Hypothalamus (tissue), 51 donors: Measurements from ENCODE around the gene ANTXRL.
"Not testable (repeated sequence)": the region's sequence is repeated elsewhere in the genome, so short reads cannot be mapped to it uniquely, and the experiment has no call there.

ENCODE experiments used
- DNase-seq, 51 donors: peaks; one replicate each; lab custom pipeline; 2025; lab: John Stamatoyannopoulos, UW

The ANTXRL gene

DNA sequence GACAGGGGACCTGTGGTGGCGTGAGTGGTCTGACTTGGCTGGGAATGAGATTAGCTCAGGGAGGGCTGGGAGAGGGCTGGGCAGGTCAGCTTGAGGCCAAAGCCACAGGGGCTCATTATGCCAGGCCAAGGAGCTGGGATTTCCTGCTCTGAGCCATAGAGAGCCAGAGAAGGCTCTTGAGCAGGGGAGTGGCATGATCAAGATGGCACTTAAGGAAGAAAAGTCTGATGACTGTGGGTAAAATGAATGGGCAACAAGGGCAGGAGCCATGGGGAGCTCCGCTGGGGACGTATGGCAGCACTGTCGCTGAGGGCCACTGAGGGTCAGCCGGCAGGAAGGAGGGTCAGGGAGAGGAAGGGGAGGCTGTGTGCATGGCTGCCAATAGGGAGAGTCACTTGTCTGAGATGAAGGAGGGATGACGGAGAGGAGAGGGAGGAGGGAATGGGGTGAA lies 5.8 kb downstream of the ANTXRL start:
- no peak for DNase-seq

DNA sequence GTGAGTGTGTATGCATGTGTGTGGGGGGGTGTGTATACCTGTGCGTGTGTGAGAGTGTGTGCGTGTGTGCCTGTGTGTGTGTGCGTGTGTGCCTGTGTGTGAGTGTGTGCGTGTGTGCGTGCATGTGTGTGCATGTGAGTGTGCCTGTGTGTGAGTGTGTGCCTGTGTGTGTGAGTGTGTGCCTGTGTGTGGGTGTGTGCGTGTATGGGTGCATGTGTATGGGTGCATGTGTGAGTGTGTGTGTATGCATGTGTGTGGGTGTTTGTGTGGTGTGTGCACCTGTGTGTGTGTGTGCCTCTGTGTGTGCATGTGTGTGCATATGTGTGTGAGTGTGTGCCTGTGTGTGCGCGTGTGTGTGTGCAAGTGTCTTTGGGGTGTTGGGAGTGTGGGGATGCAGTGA lies 6.4 kb downstream of the ANTXRL start:
- no peak for DNase-seq

DNA sequence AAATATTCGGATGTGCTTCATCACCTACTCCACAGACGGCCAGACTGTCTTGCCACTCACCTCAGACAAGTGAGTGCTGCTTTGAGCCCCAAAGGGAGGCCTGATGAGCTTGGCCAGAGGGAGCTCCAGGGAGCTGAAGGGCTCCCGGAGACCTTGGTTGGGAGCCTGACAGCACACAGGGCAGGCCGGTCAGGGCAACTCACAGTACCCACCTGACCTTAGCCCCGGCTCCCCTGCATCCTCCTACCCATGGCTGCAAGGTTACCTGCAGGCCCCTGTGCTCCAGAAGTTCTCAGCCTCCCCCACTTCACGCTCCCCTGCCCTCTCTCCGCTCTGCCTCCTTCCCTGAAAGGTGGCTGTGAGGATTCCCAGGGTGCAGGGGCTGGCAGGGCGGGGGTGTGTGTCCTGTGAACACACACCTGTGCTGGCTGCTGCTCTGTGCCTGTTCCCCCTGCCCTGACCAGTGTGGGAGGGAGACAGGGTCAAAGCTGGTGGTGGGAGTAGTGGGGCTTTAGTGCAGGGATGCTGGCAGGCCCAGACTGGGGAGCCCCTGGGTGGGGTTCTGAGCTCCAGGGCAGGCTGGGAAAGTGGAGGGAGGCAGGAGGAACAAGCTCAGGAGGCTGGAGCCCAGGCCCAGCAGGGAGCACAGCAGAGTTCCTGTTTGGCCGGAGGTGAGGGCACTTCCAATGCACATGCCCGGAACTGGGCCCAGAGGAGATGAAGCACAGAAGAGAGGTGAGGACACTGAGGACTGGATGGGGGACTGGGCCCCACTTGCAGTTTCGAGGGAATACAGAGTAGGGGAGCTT lies 7.2 kb downstream of the ANTXRL start:
- DNase-seq = no peak

GRCh38 chr10:46294641-46295220 lies 7.9 kb downstream of the ANTXRL start:
- DNase-seq = no peak

GRCh38 chr10:46295350-46296010 lies 8.7 kb downstream of the ANTXRL start:
- not testable (repeated sequence) for DNase-seq

DNA sequence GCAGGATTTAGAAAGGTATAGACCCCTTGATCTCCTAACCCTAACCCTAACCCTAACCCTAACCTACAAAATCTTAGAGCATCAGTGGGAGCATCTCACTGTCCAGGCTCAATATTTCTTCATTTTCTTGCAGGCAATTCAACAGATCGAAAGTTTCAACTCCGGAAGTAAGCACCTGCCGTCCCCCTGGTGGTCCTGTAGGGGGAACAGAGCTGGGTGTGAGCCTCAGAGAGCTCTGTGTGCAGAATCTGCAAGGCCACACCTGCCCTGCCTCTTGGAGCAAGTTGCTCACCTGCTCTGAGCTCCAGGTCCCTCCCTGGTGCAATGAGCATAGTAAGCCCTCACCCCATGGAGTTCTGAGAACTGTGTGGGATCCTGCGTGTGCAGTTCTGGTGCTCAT lies 9.3 kb downstream of the ANTXRL start:
- DNase-seq = not testable (repeated sequence)

DNA sequence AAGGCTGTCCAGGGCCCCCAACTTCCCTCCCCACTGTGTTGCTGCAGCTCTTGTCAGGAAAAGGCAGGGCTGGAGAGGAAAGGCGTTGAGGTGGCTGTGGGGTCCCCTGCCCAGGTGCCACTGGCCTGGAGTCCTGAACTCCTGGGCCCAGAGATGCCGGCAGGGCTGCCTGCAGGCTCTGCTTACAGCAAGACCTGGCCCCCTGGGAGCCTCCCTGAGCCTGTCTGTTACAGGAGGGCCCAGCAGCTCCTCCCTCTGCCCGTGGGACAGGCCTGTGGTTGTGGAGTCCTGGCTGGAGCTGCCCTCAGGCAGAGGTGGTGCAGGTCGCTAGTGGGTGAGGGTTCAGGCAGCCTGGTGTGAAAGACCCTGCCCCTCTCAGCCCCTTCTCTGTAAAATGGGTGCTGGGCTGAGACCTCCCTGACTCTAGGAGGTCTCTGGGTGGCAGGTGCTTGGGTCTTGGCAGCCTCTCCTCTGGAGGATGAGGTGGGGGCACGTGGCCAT lies 9.9 kb downstream of the ANTXRL start:
- no peak for DNase-seq

GRCh38 chr10:46297406-46298204 lies 10.8 kb downstream of the ANTXRL start:
- DNase-seq = no peak

- no peak for DNase-seq
Observed at GRCh38 chr10:46298477-46299285, 11.9 kb downstream of the ANTXRL start.

DNA sequence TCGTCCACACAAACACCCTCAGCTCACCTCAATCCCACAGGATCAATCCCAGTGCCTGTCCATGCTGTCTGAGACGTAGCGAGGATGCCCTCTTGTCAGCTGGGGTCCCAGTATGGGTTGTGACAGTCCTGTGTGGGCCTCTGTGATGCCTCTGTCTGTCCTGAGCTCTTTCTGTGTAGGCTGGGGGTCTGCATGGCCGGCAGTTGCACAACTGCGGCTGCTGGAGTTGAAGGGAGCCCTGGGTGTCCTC lies 12.4 kb downstream of the ANTXRL start:
- DNase-seq = no peak

DNA sequence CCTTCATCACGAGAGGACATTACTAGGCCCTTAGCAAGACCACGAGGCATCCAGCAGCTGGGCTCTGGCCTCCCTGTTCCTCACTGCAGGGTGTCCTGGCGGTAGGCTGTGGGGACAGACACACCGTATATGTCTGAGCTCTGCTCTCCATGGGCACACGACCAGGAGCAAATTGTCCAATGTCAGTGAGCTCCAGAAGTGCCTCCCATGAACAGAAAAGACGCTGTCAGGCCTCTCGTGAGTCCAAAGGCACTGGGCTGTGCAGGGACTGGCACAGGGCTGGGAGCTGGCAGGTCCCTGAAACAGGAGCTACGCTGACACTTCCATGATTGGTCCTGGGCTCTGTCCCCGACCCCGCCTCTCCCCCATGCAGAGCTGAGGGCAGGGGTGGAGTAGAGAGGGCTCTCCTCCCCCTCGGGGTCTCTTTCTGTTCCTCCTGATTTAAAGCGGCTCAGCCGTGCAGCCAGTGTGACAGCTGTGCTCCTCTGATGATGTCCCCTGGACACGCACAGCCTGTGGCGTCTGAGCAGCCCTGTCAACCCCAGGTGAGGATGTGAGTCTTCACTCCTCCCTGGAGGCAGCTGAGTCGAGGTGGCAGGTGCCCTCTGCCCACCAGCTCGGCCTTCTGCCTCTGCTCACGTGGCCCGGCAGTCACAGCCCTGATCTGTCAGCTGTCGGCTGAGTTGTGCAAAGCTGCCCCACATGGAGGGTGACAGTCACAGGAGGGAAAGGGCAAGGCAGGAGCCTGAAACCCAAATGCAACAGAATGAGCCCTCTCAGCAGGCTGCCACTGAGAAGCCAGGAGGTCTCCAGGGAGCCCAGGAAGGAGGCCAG lies 13.0 kb downstream of the ANTXRL start:
- DNase-seq = no peak

DNA sequence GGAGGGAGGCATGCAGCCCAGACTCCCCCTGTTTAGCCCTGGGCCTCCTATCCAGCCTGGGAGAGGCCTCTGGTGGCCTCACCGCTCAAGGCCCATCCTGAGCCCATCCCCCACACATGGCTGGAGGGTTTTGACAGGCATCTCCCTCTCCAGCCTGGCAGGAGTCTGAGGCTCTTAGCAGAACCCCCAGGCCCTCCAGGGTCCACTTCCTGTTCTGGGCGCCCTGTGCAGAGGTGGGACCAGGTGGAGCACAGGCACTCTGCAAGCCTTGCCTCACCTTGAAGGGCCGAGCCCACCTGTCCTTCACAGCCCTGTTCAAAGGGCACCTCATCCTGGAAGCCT lies 13.5 kb downstream of the ANTXRL start:
- not testable (repeated sequence) for DNase-seq

DNA sequence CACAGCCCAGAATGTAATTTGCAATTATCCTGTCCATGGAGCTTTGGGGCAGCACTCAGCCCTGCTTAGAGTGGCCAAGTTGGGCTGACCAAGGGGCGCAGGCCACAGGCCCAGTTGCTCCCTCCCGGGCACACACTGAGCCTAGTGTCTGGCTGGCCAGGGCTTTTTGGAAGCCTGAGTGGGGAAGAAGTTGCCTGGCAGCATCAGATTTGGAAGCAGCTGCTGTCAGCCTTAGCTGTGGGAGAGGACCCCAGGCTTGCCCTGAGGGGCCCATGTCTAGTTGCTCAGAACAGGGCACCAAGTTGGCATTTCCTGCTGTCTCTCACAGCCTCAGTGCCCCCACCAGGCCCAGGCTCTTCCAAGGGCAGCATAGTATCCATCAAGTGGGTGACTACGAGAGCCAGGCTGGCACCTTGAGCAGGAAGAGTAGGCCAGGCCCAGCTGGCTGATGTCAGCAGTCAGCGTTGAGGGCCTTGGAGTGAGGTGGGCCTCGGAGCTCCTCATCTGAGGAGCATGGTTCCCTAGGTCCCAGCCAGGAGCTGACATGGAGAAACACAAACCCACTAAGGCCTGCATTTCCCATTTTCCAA lies 14.4 kb downstream of the ANTXRL start:
- no peak for DNase-seq

DNA sequence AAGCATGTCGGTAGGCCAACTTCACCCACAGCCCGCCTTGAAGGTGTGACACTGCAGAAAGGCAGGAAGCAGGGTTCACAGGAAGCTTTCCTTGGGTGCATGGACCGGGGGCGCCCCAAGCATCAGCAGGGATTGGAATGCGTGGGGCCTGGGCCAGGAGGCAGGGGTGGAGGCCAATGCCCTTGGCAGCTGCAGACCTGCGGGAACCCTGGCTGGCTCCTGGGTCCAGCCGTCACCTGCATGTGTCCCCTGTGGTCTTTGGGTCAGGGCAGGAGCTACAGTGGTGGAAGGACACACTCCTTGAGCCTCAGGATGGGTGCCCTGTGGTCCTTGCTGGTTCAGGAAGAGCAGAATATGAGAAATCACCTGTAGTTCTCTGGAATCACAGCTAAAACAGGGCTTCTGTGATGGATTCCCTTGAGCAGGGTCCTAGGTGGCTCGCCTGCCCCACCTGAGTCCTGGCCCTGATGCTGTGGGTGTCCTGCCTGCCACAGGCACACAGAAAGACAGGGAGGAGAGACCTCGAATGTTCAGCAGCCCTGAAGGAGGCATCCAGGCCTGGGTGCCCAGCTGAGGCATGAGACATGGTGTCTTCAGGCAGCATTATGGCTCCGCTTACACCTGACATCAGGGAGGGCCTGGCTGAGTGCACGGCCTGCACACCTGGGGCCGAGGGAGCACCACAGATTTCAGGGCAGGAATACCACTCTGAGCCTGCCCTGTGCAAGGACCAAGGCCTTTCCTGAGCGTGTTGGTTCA lies 15.1 kb downstream of the ANTXRL start:
- DNase-seq = no peak

DNA sequence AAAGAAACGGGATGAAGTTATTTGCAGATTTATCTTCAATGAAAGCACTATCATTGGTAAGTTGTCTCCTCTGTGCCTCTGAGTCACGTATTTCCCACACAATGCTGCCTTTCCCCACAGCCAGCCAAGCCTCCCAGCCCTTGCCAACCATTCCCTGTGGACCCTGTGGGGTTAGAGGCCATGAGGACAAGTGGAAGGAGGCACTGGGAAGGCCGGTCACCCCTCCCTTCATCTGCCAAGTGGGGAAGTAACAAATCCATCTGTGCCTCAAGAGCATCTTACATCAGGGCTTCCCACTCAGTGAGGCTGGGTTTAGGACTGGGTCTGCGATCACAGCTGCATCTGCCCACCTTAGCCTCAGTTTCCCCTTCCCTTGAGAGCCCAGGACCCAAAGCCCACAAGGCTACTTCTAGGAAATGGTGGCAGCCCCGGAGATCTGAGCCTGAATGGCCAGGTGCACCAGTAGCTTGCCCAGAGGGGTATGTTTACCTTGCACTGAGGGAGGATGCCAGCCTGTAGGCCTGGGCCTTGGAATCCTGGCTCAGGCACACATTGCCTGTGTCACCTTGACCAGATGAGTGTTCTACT lies 16.1 kb downstream of the ANTXRL start:
- not testable (repeated sequence) for DNase-seq

DNA sequence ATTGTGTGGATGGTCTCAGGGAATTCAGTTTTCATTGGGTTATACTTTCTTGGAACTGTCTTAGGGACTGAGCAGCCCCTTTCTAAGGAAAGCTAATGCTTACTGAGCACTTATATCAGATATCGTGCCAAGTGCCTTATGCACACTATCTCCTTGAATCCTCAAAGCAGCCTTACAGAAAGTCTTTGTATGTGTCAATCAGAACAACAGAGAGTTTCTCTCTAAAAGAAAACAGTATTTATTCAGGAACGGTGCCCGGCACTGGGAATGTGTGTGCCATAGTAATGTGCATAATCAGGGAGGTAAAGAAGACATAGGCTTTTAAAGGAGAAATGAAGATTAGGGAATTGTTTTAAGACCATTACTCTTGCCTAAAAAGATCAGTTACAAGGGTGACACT lies 17.3 kb downstream of the ANTXRL start:
- DNase-seq = no peak

DNA sequence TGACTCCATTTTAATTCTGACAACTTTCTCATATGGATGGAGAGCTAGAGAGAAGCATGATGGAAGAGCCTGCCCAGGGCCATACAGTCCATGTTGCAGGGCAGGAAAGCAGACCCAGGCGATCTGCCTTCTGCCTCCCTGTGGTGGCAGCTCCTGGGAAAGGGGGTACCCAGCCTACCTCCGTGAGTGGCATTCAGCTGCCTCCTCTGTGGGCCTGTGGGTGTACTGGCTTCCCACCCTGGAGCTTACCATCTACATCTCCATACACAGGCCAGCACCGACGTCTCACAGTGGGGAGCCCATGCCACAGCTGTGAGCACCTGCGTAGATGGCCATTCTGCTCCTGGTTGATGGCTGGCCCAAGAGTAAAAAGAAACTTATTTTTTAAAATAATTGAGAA lies 17.9 kb downstream of the ANTXRL start:
- not testable (repeated sequence) for DNase-seq
